ENCODE measurements around the gene AQP2. TPM values are rescaled to one million over a fixed set of nuclear protein-coding genes. Genes with fewer than 3 reads are reported as not detected.

Gene AQP2
- total RNA-seq, 1 experiment from 2014 or later = 0.36 TPM

DNA sequence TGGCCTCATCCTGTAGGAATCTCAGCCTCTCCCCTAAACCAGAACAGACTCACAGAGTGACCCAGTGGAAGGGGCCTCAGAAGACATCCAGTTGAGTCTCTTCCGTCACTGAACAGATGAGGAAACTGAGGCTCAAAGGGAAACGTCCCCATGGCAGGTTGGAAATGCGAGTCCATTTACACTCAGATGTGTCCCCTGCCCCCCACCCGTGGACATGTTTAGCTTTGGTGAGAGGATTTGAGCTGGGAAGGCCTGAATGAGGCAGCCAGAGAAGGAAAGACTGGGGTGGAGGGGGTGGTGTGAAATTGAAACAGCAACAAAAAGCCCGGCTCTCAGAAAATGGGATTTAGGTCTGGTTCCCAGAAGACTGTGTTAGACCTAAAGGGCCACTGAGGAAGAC, 48.6 kb upstream of the AQP2 start:
- ChIA-PET POLR2A (no interaction called here), CTCF (interaction anchor here (0.7 kb wide), 1 partner anchor 52 kb away, joined by 3 read pairs; no protein-coding TSS in a partner anchor)
- ATAC-seq (no peak), DNase-seq (ENCODE audit: low read depth, low spot score) (no peak)
- Histone ChIP-seq H3K36me3 (ENCODE audit: control insufficient read depth, insufficient read depth, low read length) (no peaks in the 10 kb centered on the region), H3K27me3 (ENCODE audit: control insufficient read depth, insufficient read depth, low read length) (no peaks in the 10 kb centered on the region), H3K27ac (ENCODE audit: low read length) (no peak overlapping the region), H3K4me3 (ENCODE audit: low read depth in 2 of 2, low read length in 2 of 2) (no peak overlapping the region), H3K4me1 (ENCODE audit: control insufficient read depth, insufficient read depth, low read length) (no peaks in the 10 kb centered on the region), H3K9me3 (ENCODE audit: control insufficient read depth, insufficient read depth, low read depth, low read length) (no peaks in the 10 kb centered on the region)
- intact Hi-C loops (cut with micrococcal nuclease; ENCODE audit: unreplicated experiment) = no loop called here
- BruUV-seq (replicated peaks) = no TSS peak
- in situ Hi-C loops (cut with HindIII; ENCODE audit: low pct_unique_long_range_greater_than_20kb, low sequenced_read_pairs) = no loop called here
- TF ChIP-seq CTCF (IDR thresholded peaks at IDR 0.05) (no peak), TCF7L2 (IDR thresholded peaks at IDR 0.05; ENCODE audit: low read depth, low read length) (no peak), POLR2AphosphoS5 (IDR thresholded peaks at IDR 0.05; ENCODE audit: low read depth, low read length) (no peak)
- TF ChIP-seq, protein P1, sequence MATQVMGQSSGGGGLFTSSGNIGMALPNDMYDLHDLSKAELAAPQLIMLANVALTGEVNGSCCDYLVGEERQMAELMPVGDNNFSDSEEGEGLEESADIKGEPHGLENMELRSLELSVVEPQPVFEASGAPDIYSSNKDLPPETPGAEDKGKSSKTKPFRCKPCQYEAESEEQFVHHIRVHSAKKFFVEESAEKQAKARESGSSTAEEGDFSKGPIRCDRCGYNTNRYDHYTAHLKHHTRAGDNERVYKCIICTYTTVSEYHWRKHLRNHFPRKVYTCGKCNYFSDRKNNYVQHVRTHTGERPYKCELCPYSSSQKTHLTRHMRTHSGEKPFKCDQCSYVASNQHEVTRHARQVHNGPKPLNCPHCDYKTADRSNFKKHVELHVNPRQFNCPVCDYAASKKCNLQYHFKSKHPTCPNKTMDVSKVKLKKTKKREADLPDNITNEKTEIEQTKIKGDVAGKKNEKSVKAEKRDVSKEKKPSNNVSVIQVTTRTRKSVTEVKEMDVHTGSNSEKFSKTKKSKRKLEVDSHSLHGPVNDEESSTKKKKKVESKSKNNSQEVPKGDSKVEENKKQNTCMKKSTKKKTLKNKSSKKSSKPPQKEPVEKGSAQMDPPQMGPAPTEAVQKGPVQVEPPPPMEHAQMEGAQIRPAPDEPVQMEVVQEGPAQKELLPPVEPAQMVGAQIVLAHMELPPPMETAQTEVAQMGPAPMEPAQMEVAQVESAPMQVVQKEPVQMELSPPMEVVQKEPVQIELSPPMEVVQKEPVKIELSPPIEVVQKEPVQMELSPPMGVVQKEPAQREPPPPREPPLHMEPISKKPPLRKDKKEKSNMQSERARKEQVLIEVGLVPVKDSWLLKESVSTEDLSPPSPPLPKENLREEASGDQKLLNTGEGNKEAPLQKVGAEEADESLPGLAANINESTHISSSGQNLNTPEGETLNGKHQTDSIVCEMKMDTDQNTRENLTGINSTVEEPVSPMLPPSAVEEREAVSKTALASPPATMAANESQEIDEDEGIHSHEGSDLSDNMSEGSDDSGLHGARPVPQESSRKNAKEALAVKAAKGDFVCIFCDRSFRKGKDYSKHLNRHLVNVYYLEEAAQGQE (IDR thresholded peaks at IDR 0.05; ENCODE audit: insufficient read depth in 1 of 2, low read depth in 2 of 2, low read length in 1 of 2) = no peak

GRCh38 chr12:49902399-49903350, 47.9 kb upstream of the AQP2 start:
- Histone ChIP-seq H3K27me3 (ENCODE audit: control insufficient read depth, insufficient read depth, low read length) (no peaks in the 10 kb centered on the region), H3K4me3 (ENCODE audit: low read depth in 2 of 2, low read length in 2 of 2) (no peak overlapping the region), H3K36me3 (ENCODE audit: control insufficient read depth, insufficient read depth, low read length) (no peaks in the 10 kb centered on the region), H3K27ac (ENCODE audit: low read length) (no peak overlapping the region), H3K4me1 (ENCODE audit: control insufficient read depth, insufficient read depth, low read length) (no peaks in the 10 kb centered on the region), H3K9me3 (ENCODE audit: control insufficient read depth, insufficient read depth, low read depth, low read length) (no peaks in the 10 kb centered on the region)
- DNase-seq (ENCODE audit: low read depth, low spot score) (no peak), ATAC-seq (no peak)
- in situ Hi-C loops (cut with HindIII; ENCODE audit: low pct_unique_long_range_greater_than_20kb, low sequenced_read_pairs) (no loop called here), intact Hi-C loops (cut with micrococcal nuclease; ENCODE audit: unreplicated experiment) (no loop called here)
- CTCF ChIA-PET = interaction anchor here (0.7 kb wide), 1 partner anchor 53 kb away, joined by 3 read pairs; no protein-coding TSS in a partner anchor
- BruUV-seq (replicated peaks) = no TSS peak
- TF ChIP-seq TCF7L2 (IDR thresholded peaks at IDR 0.05; ENCODE audit: low read depth, low read length) (no peak), POLR2AphosphoS5 (IDR thresholded peaks at IDR 0.05; ENCODE audit: low read depth, low read length) (no peak), CTCF (IDR thresholded peaks at IDR 0.05) (no peak), SIN3A (IDR thresholded peaks at IDR 0.05; ENCODE audit: borderline replicate concordance, insufficient read depth, low read depth, low read length) (no peak)
- TF ChIP-seq, protein P1 (IDR thresholded peaks at IDR 0.05; ENCODE audit: insufficient read depth in 1 of 2, low read depth in 2 of 2, low read length in 1 of 2) = no peak
- POLR2A ChIA-PET = no interaction called here

Data from Panc1 (cell line).